Kidney epithelial cell (primary cell): ENCODE measurements around the gene FCGR2B. TPM values are rescaled to one million over a fixed set of nuclear protein-coding genes. Genes with fewer than 3 reads are reported as not detected.
"Not testable (repeated sequence)": the region's sequence is repeated elsewhere in the genome, so short reads cannot be mapped to it uniquely, and the experiment has no call there.

ENCODE experiments used
- DNase-seq: peaks from one replicate; pipeline ENCODE4 v3.0.0-alpha.2; 2010; ENCODE audit warnings: low read depth
- H3K27me3 ChIP-seq: 2 replicates; pipeline ENCODE4 v1.6.0; 2011; ENCODE audit warnings: low read length; ENCODE audit not compliant: control insufficient read depth, insufficient read depth
- H3K36me3 ChIP-seq: 2 replicates; pipeline ENCODE4 v1.5.1; 2011; ENCODE audit warnings: low read length; ENCODE audit not compliant: control insufficient read depth, insufficient read depth
- H3K4me3 ChIP-seq: 2 replicates; pipeline ENCODE4 v1.5.1; 2011; ENCODE audit warnings: low read depth, mild to moderate bottlenecking, control low read depth, low read length
- total RNA-seq: library from RNA; depleted of rRNA; stranded (reverse); fragments of >200 nt; gene quantifications from 2 replicates; pipeline ENCODE4 v1.2.3, GENCODE V29; 2015

Gene FCGR2B
- not detected in 2 replicates for total RNA-seq

GRCh38 chr1:161662684-161663339 is at the start of gene FCGR2B:
Gene FCGR2B, plus strand, starts transcription at chr1:161663143. Its CDS starts 99 bp downstream, at chr1:161663242.
- not testable (repeated sequence) for DNase-seq, H3K27me3 ChIP-seq, H3K36me3 ChIP-seq, H3K4me3 ChIP-seq

GRCh38 chr1:161616417-161616816 is 46.5 kb upstream of the FCGR2B start:
- not testable (repeated sequence) for H3K4me3 ChIP-seq, H3K27me3 ChIP-seq, DNase-seq, H3K36me3 ChIP-seq

GRCh38 chr1:161618517-161618916 is 44.4 kb upstream of the FCGR2B start:
- H3K36me3 ChIP-seq, H3K27me3 ChIP-seq, DNase-seq, H3K4me3 ChIP-seq: not testable (repeated sequence)

GRCh38 chr1:161620399-161620798 is 42.5 kb upstream of the FCGR2B start:
- DNase-seq, H3K36me3 ChIP-seq, H3K4me3 ChIP-seq, H3K27me3 ChIP-seq: not testable (repeated sequence)

- peak; percentile 12 for DNase-seq
- peak overlapping the region; percentile 41 for H3K4me3 ChIP-seq
- H3K36me3 ChIP-seq, H3K27me3 ChIP-seq: not testable (repeated sequence)
These were observed 41.6 kb upstream of the FCGR2B start for GRCh38 chr1:161621181-161622000.

- H3K4me3 ChIP-seq, DNase-seq, H3K36me3 ChIP-seq, H3K27me3 ChIP-seq: not testable (repeated sequence)
These were observed 40.9 kb upstream of the FCGR2B start for GRCh38 chr1:161622054-161622453.

- H3K4me3 ChIP-seq, DNase-seq, H3K27me3 ChIP-seq, H3K36me3 ChIP-seq: not testable (repeated sequence)
These were observed 39.4 kb upstream of the FCGR2B start for GRCh38 chr1:161623401-161624051.

- H3K36me3 ChIP-seq, DNase-seq, H3K27me3 ChIP-seq, H3K4me3 ChIP-seq: not testable (repeated sequence)
These were observed 38.3 kb upstream of the FCGR2B start for GRCh38 chr1:161624605-161625004.

GRCh38 chr1:161626445-161627146 is 36.3 kb upstream of the FCGR2B start:
- not testable (repeated sequence) for H3K36me3 ChIP-seq, H3K4me3 ChIP-seq, H3K27me3 ChIP-seq, DNase-seq

- DNase-seq, H3K27me3 ChIP-seq, H3K36me3 ChIP-seq, H3K4me3 ChIP-seq: not testable (repeated sequence)
These were observed 32.7 kb upstream of the FCGR2B start for GRCh38 chr1:161630128-161630742.
